CD14-positive monocyte (primary cell): Measurements from ENCODE around the gene SEPHS1. TPM values are rescaled to one million over a fixed set of nuclear protein-coding genes. Genes with fewer than 3 reads are reported as not detected.
A peak's percentile ranks its signal among the peaks of the same experiment; 100 is the strongest.

Experiments used
- DNase-seq, 3 donors: peaks; one replicate each; pipeline ENCODE4 v3.0.0-alpha.2; 2011 to 2022
- H2AFZ ChIP-seq: 2 replicates; pipeline ENCODE4 v1.6.0; 2012; ENCODE audit warnings: mild to moderate bottlenecking, low read depth, low read length, inconsistent platforms; ENCODE audit not compliant: insufficient read depth, poor library complexity, severe bottlenecking
- H3K27ac ChIP-seq, 2 donors: 1 replicate in 1 of 2; 2 replicates in 1 of 2; pipeline ENCODE4 v1.5.1; 2012 to 2013; ENCODE audit warnings: low read length in 2 of 2, control low read depth in 1 of 2, inconsistent platforms in 1 of 2, low read depth in 1 of 2, mild to moderate bottlenecking in 1 of 2
- H3K27me3 ChIP-seq, 2 donors: one replicate each; pipeline versions ENCODE4 v1.6.0 to v1.6.1; 2011 to 2013; ENCODE audit warnings: low read length in 2 of 2; ENCODE audit not compliant: control insufficient read depth in 2 of 2, insufficient read depth in 2 of 2
- H3K36me3 ChIP-seq, 2 donors: replicated peaks in 1 of 2; 1 replicate in 1 of 2; 2 replicates in 1 of 2; pipeline versions ENCODE4 v1.5.1 to v1.6.1; 2012 to 2013; ENCODE audit warnings: low read length in 2 of 2, control low read depth in 1 of 2, inconsistent platforms in 1 of 2, mild to moderate bottlenecking in 1 of 2; ENCODE audit not compliant: insufficient read depth in 2 of 2, control insufficient read depth in 1 of 2
- H3K4me1 ChIP-seq, 2 donors: 1 replicate in 1 of 2; 2 replicates in 1 of 2; pipeline versions ENCODE4 v1.5.1 to v1.6.1; 2012 to 2013; ENCODE audit warnings: low read length in 2 of 2, control low read depth in 1 of 2, inconsistent platforms in 1 of 2, mild to moderate bottlenecking in 1 of 2, moderate library complexity in 1 of 2; ENCODE audit not compliant: insufficient read depth in 2 of 2, control insufficient read depth in 1 of 2
- H3K4me2 ChIP-seq: replicated peaks from 2 replicates; pipeline ENCODE3; 2012; ENCODE audit warnings: low read length, moderate library complexity, mild to moderate bottlenecking; ENCODE audit not compliant: poor library complexity, severe bottlenecking; ENCODE audit errors: extremely low read depth
- H3K4me3 ChIP-seq, 3 experiments: fragments of 200-600 bp in 1 of 3; sonication (generic) in 1 of 3; replicated peaks in 1 of 3; 1 replicate in 2 of 3; 2 replicates in 1 of 3; pipeline ENCODE4 v1.5.1; 2011 to 2013; ENCODE audit warnings: low read length in 3 of 3, mild to moderate bottlenecking in 3 of 3, control low read depth in 2 of 3, low read depth in 2 of 3, inconsistent platforms in 1 of 3, moderate library complexity in 1 of 3
- H3K79me2 ChIP-seq: 2 replicates; pipeline ENCODE4 v1.6.0; 2012; ENCODE audit warnings: mild to moderate bottlenecking, control low read depth, inconsistent platforms, low read length, moderate library complexity; ENCODE audit not compliant: insufficient read depth
- H3K9ac ChIP-seq: 2 replicates; pipeline ENCODE4 v1.6.0; 2017; ENCODE audit warnings: low read length, mild to moderate bottlenecking; ENCODE audit not compliant: insufficient read depth, poor library complexity, severe bottlenecking
- H3K9me3 ChIP-seq, 2 donors: replicated peaks in 1 of 2; 1 replicate in 1 of 2; 2 replicates in 1 of 2; pipeline versions ENCODE4 v1.5.1 to v1.6.1; 2012 to 2013; ENCODE audit warnings: low read length in 2 of 2, control low read depth in 1 of 2; ENCODE audit not compliant: control insufficient read depth in 1 of 2, insufficient read depth in 1 of 2
- H4K20me1 ChIP-seq: 2 replicates; pipeline ENCODE4 v1.6.0; 2012; ENCODE audit warnings: mild to moderate bottlenecking, low read length, control low read depth, moderate library complexity; ENCODE audit not compliant: insufficient read depth
- H3K27ac Mint-ChIP-seq, 7 donors: one replicate each; pipeline ENCODE4 v1.8.0; 2020; ENCODE audit warnings: mild to moderate bottlenecking in 7 of 7, mixed read lengths in 7 of 7, moderate library complexity in 6 of 7, inconsistent platforms in 2 of 7
- H3K27me3 Mint-ChIP-seq, 3 donors: one replicate each; pipeline ENCODE4 v1.8.0; 2021 to 2022; ENCODE audit warnings: low read depth in 3 of 3, mild to moderate bottlenecking in 3 of 3, mixed read lengths in 3 of 3, moderate library complexity in 3 of 3, inconsistent platforms in 1 of 3
- H3K36me3 Mint-ChIP-seq, 2 donors: one replicate each; pipeline ENCODE4 v1.8.0; 2020; ENCODE audit warnings: mixed read lengths in 2 of 2, inconsistent platforms in 1 of 2, mild to moderate bottlenecking in 1 of 2
- H3K4me1 Mint-ChIP-seq: one replicate; pipeline ENCODE4 v1.8.0; 2020; ENCODE audit warnings: mild to moderate bottlenecking, mixed read lengths
- H3K4me3 Mint-ChIP-seq, 2 donors: one replicate each; pipeline ENCODE4 v1.8.0; 2020; ENCODE audit warnings: mild to moderate bottlenecking in 2 of 2, mixed read lengths in 2 of 2, moderate library complexity in 1 of 2
- H3K9me3 Mint-ChIP-seq, 7 donors: one replicate each; pipeline ENCODE4 v1.8.0; 2020 to 2022; ENCODE audit warnings: mixed read lengths in 7 of 7, mild to moderate bottlenecking in 6 of 7, moderate library complexity in 6 of 7, inconsistent platforms in 2 of 7
- WGBS: methylation state at CpG from one replicate; pipeline ENCODE4 v1.1.5; 2013; ENCODE audit warnings: missing lambda C conversion rate; ENCODE audit not compliant: insufficient coverage; 5-methylcytosine and 5-hydroxymethylcytosine counted together
- intact Hi-C, 2 donors: fragments of 100-400 bp; cut with micrococcal nuclease; formaldehyde crosslinking; loops; one replicate each; pipeline versions ENCODE4 v1.15.0 to v1.15.1; 2023
- polyA plus RNA-seq, 3 donors: library from polyadenylated mRNA; depleted of rRNA in 1 of 3; unstranded in 2 of 3; stranded (reverse) in 1 of 3; fragments of 300-500 nt in 2 of 3; fragments of >200 nt in 1 of 3; fragmentation: Illumina TruSeq in 2 of 3; gene quantifications; 1 replicate in 2 of 3; 2 replicates in 1 of 3; pipeline ENCODE4 v1.2.3, GENCODE V29; 2012 to 2021
- TF ChIP-seq, protein P1 (sequence below): fragments of 200-600 bp; IDR thresholded peaks from one replicate; pipeline ENCODE4 v1.8.0; 2022; ENCODE audit warnings: antibody characterized with exemption, mild to moderate bottlenecking

SEPHS1 gene
- polyA plus RNA-seq, 3 donors: 11.9 to 16.3 (median 15.1) TPM

DNA sequence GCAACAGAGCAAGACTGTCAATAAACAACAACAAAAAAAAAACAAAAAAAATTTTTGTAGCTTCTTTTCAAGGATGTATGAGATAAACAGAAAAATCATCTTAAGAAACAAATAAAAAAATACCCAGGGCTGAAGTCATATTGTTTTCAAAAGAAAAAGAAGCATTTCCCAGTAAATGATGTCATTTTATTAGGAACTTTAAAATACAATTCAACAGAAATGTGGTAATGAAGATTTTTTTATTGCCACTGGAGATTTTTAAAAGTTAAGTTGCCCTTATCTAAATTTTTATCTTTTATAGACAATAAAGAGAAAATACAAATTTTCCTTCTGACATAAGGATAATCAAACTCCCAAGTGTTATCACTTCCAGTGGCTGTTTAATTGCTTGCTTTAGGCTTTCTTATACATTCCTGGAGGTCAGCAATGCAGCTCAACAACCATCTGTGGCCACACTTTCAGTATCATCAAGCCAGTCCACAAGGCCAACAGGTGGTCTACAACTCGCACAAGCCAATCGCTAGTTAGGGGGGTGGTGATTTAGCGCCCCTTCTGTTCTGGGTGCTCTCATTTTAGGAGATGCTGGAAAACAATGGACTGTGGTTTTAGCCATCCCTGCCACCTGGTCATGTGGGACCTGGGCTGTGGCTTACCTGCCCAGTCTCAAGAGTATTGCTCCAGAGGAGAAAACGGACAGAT is 10.8 kb downstream of the SEPHS1 start:
- TF ChIP-seq, protein P1, sequence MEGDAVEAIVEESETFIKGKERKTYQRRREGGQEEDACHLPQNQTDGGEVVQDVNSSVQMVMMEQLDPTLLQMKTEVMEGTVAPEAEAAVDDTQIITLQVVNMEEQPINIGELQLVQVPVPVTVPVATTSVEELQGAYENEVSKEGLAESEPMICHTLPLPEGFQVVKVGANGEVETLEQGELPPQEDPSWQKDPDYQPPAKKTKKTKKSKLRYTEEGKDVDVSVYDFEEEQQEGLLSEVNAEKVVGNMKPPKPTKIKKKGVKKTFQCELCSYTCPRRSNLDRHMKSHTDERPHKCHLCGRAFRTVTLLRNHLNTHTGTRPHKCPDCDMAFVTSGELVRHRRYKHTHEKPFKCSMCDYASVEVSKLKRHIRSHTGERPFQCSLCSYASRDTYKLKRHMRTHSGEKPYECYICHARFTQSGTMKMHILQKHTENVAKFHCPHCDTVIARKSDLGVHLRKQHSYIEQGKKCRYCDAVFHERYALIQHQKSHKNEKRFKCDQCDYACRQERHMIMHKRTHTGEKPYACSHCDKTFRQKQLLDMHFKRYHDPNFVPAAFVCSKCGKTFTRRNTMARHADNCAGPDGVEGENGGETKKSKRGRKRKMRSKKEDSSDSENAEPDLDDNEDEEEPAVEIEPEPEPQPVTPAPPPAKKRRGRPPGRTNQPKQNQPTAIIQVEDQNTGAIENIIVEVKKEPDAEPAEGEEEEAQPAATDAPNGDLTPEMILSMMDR: no peak
- DNase-seq: no peak
- H3K9me3 ChIP-seq: no peaks in the 10 kb centered on the region
- WGBS: 100% methylated on average over 2 of the region's 4 CpGs
- Mint-ChIP-seq H3K36me3 (peaks cover 49 to 75% of the 10 kb centered on the region in 2 donors), H3K27ac (peak overlapping the region in 1 of 7 donors; percentile 67), H3K4me3 (no peak overlapping the region), H3K9me3 (peaks cover 0 to 1% (median 0%) of the 10 kb centered on the region in 7 donors), H3K4me1 (no peaks in the 10 kb centered on the region), H3K27me3 (no peaks in the 10 kb centered on the region)
- H2AFZ ChIP-seq: no peak overlapping the region
- no peaks in the 10 kb centered on the region for H3K4me1 ChIP-seq
- H3K36me3 ChIP-seq: peaks cover 33 to 82% of the 10 kb centered on the region in 2 donors
- H3K9ac ChIP-seq: no peak overlapping the region
- no peaks in the 10 kb centered on the region for H3K27me3 ChIP-seq
- intact Hi-C loops: no loop called here
- H3K4me3 ChIP-seq: no peak overlapping the region
- no peaks in the 10 kb centered on the region for H4K20me1 ChIP-seq
- no peak overlapping the region for H3K27ac ChIP-seq
- no peak overlapping the region for H3K4me2 ChIP-seq
- peaks cover 32% of the 10 kb centered on the region for H3K79me2 ChIP-seq

DNA sequence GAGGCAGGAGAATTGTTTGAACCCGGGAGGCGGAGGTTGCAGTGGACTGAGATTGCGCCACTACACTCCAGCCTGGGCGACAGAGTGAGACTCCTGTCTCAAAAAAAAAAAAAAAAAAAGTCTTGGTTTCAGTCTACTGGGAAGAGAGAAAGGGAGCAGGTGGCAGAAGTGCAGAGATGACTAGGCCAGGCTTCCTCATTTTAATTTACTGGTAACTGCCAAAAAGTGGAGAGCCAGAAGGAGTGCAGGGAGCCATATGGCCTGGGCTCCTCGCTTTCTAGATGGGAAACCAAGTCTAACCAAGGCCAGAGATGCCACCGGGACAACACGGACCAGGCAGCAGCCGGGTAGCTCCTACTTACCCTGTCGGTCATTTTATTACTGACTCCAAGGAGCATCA is 12.2 kb downstream of the SEPHS1 start:
- Mint-ChIP-seq H3K4me3 (no peak overlapping the region), H3K4me1 (no peaks in the 10 kb centered on the region), H3K27ac (peak overlapping the region in 2 of 7 donors; percentile 26 to 55), H3K36me3 (peaks cover 62 to 88% of the 10 kb centered on the region in 2 donors), H3K9me3 (peaks cover 0 to 4% (median 0%) of the 10 kb centered on the region in 7 donors), H3K27me3 (no peaks in the 10 kb centered on the region)
- Histone ChIP-seq H3K4me3 (no peak overlapping the region), H3K79me2 (peaks cover 21% of the 10 kb centered on the region), H2AFZ (no peak overlapping the region), H4K20me1 (no peaks in the 10 kb centered on the region), H3K27me3 (no peaks in the 10 kb centered on the region), H3K4me1 (no peaks in the 10 kb centered on the region), H3K27ac (no peak overlapping the region), H3K9me3 (no peaks in the 10 kb centered on the region), H3K9ac (no peak overlapping the region), H3K4me2 (no peak overlapping the region), H3K36me3 (peaks cover 41 to 96% of the 10 kb centered on the region in 2 donors)
- WGBS: 85% methylated on average over 6 of the region's 9 CpGs
- intact Hi-C loops: no loop called here
- TF ChIP-seq, protein P1: no peak
- no peak for DNase-seq
